H1 (cell line): ENCODE measurements around the gene MORN4. TPM values are rescaled to one million over a fixed set of nuclear protein-coding genes. Genes with fewer than 3 reads are reported as not detected.

Experiments used
- CTCF ChIA-PET: fragments of 300-600 bp; sonication (Branson Sonifier 250); formaldehyde crosslinking; loops from one replicate; lab custom pipeline; 2021; ENCODE audit not compliant: partially characterized antibody; lab: Charles Lee
- POLR2A ChIA-PET: fragments of 300-600 bp; sonication (Branson Sonifier 250); formaldehyde crosslinking; loops from one replicate; lab custom pipeline; 2021; ENCODE audit warnings: inconsistent platforms; ENCODE audit not compliant: partially characterized antibody; lab: Charles Lee
- DNase-seq, 2 experiments: peaks; one replicate each; pipeline versions ENCODE4 v3.0.0 to v3.0.0-alpha.2; 2010 to 2022; ENCODE audit warnings: low spot score in 2 of 2, low read depth in 1 of 2, mixed read lengths in 1 of 2
- FAIRE-seq: peaks from 2 replicates; lab custom pipeline; 2011; peaks lifted over from hg19 to GRCh38; lab: Jason Lieb, UNC
- H2AFZ ChIP-seq: 2 replicates; pipeline ENCODE4 v1.8.1; 2012; ENCODE audit warnings: low read length, inconsistent platforms
- H2AK5ac ChIP-seq: 2 replicates; pipeline ENCODE4 v1.6.1; 2013; ENCODE audit warnings: low read depth, low read length
- H2BK120ac ChIP-seq: replicated peaks from 2 replicates; pipeline ENCODE3; 2013; ENCODE audit warnings: low read depth, low read length, inconsistent platforms
- H2BK12ac ChIP-seq: 2 replicates; pipeline ENCODE4 v1.6.1; 2013; ENCODE audit warnings: low read depth, low read length
- H2BK15ac ChIP-seq: 2 replicates; pipeline ENCODE4 v1.6.1; 2013; ENCODE audit warnings: low read length
- H2BK20ac ChIP-seq: 2 replicates; pipeline ENCODE4 v1.6.1; 2013; ENCODE audit warnings: low read length
- H2BK5ac ChIP-seq: 2 replicates; pipeline ENCODE4 v1.6.1; 2013; ENCODE audit warnings: low read depth, low read length
- H3K14ac ChIP-seq: 2 replicates; pipeline ENCODE4 v1.6.1; 2013; ENCODE audit warnings: inconsistent platforms; ENCODE audit not compliant: insufficient read length
- H3K18ac ChIP-seq: 2 replicates; pipeline ENCODE4 v1.6.1; 2013; ENCODE audit warnings: low read length; ENCODE audit errors: extremely low read depth
- H3K23ac ChIP-seq: 2 replicates; pipeline ENCODE4 v1.6.1; 2013; ENCODE audit warnings: inconsistent platforms; ENCODE audit not compliant: insufficient read length
- H3K23me2 ChIP-seq: 2 replicates; pipeline ENCODE4 v1.6.1; 2013; ENCODE audit warnings: low read depth, low read length
- H3K27ac ChIP-seq: 2 replicates; pipeline ENCODE4 v1.6.1; 2011; ENCODE audit warnings: low read depth, low read length, inconsistent platforms
- H3K27me3 ChIP-seq, 4 experiments: replicated peaks in 1 of 4; 1 replicate in 1 of 4; 2 replicates in 3 of 4; pipeline versions ENCODE4 v1.6.1 to v1.8.1; 2011 to 2013; ENCODE audit warnings: low read length in 3 of 4, mild to moderate bottlenecking in 3 of 4, inconsistent platforms in 2 of 4, mixed read lengths in 2 of 4, moderate library complexity in 1 of 4; ENCODE audit not compliant: control insufficient read depth in 3 of 4, insufficient read depth in 3 of 4; ENCODE audit errors: extremely low read depth in 1 of 4
- H3K36me3 ChIP-seq, 4 experiments: 2 replicates each; pipeline versions ENCODE4 v1.6.1 to v1.8.1; 2011 to 2013; ENCODE audit warnings: mild to moderate bottlenecking in 4 of 4, low read length in 3 of 4, moderate library complexity in 2 of 4, control low read depth in 1 of 4, inconsistent platforms in 1 of 4; ENCODE audit not compliant: insufficient read depth in 4 of 4, control insufficient read depth in 2 of 4
- H3K4ac ChIP-seq: replicated peaks from 2 replicates; pipeline ENCODE3; 2013; ENCODE audit warnings: low read length, low read depth, mixed read lengths, inconsistent platforms; ENCODE audit not compliant: insufficient read length
- H3K4me1 ChIP-seq, 4 experiments: replicated peaks in 1 of 4; 1 replicate in 1 of 4; 2 replicates in 3 of 4; pipeline versions ENCODE4 v1.6.1 to v1.8.1; 2011 to 2013; ENCODE audit warnings: low read length in 3 of 4, inconsistent platforms in 2 of 4, mixed read lengths in 1 of 4; ENCODE audit not compliant: insufficient read depth in 4 of 4, control insufficient read depth in 3 of 4
- H3K4me2 ChIP-seq, 2 experiments: 2 replicates each; pipeline versions ENCODE4 v1.6.1 to v1.8.1; 2011 to 2013; ENCODE audit warnings: low read depth in 2 of 2, low read length in 2 of 2, control low read depth in 1 of 2, inconsistent platforms in 1 of 2, mild to moderate bottlenecking in 1 of 2; ENCODE audit not compliant: insufficient read depth in 1 of 2
- H3K4me3 ChIP-seq, 4 experiments: fragments of 200-600, 300-600 bp in 1 of 4; sonication (generic), shearing (Covaris generic), sonication (Bioruptor Twin) in 1 of 4; 2 replicates each; pipeline versions ENCODE4 v1.5.1 to v1.8.1; 2011 to 2016; ENCODE audit warnings: low read length in 4 of 4, low read depth in 3 of 4, control low read depth in 2 of 4, inconsistent platforms in 2 of 4, mild to moderate bottlenecking in 2 of 4, mixed read lengths in 1 of 4, moderate library complexity in 1 of 4; ENCODE audit not compliant: insufficient read depth in 2 of 4; ENCODE audit errors: extremely low read depth in 1 of 4
- H3K56ac ChIP-seq: replicated peaks from 2 replicates; pipeline ENCODE3; 2013; ENCODE audit warnings: low read depth, mild to moderate bottlenecking, mixed read lengths, low read length, inconsistent platforms; ENCODE audit not compliant: insufficient read length
- H3K79me1 ChIP-seq: 2 replicates; pipeline ENCODE4 v1.6.1; 2013; ENCODE audit warnings: low read depth, low read length, control low read depth
- H3K79me2 ChIP-seq, 2 experiments: 2 replicates each; pipeline versions ENCODE4 v1.6.1 to v1.8.1; 2012 to 2013; ENCODE audit warnings: low read length in 2 of 2, mild to moderate bottlenecking in 2 of 2, inconsistent platforms in 1 of 2; ENCODE audit not compliant: insufficient read depth in 2 of 2, control insufficient read depth in 1 of 2
- H3K9ac ChIP-seq, 4 experiments: replicated peaks in 1 of 4; 1 replicate in 1 of 4; 2 replicates in 3 of 4; pipeline versions ENCODE4 v1.6.1 to v1.8.1; 2011 to 2013; ENCODE audit warnings: low read depth in 3 of 4, low read length in 3 of 4, control low read depth in 2 of 4, mild to moderate bottlenecking in 2 of 4, moderate library complexity in 2 of 4, inconsistent platforms in 1 of 4; ENCODE audit errors: extremely low read depth in 1 of 4
- H3K9me3 ChIP-seq, 2 experiments: 2 replicates each; pipeline versions ENCODE4 v1.6.1 to v1.8.1; 2012 to 2013; ENCODE audit warnings: mild to moderate bottlenecking in 2 of 2, moderate library complexity in 2 of 2, control low read depth in 1 of 2, inconsistent platforms in 1 of 2, low read depth in 1 of 2, low read length in 1 of 2, mixed read lengths in 1 of 2; ENCODE audit not compliant: insufficient read depth in 2 of 2
- H4K20me1 ChIP-seq, 2 experiments: replicated peaks in 1 of 2; 2 replicates each; pipeline versions ENCODE3 to v1.8.1; 2011 to 2013; ENCODE audit warnings: inconsistent platforms in 2 of 2, low read length in 2 of 2, mild to moderate bottlenecking in 1 of 2; ENCODE audit not compliant: insufficient read depth in 2 of 2, control insufficient read depth in 1 of 2
- H4K5ac ChIP-seq: 2 replicates; pipeline ENCODE4 v1.6.1; 2013; ENCODE audit warnings: low read length, low read depth, mixed read lengths, inconsistent platforms; ENCODE audit not compliant: insufficient read length
- H4K8ac ChIP-seq: 2 replicates; pipeline ENCODE4 v1.8.0; 2013; ENCODE audit warnings: mild to moderate bottlenecking, moderate library complexity, low read length, inconsistent platforms; ENCODE audit not compliant: insufficient read depth; ENCODE audit errors: extremely low read depth
- H4K91ac ChIP-seq: replicated peaks from 2 replicates; pipeline ENCODE3; 2013; ENCODE audit warnings: low read length, mixed read lengths, inconsistent platforms; ENCODE audit not compliant: insufficient read length
- ASH2L ChIP-seq: fragments of 200-600, 300-600 bp; sonication (generic); IDR thresholded peaks from one replicate; pipeline ENCODE4 v1.7.1; 2017; ENCODE audit warnings: low read length
- EGR1 ChIP-seq: IDR thresholded peaks from 2 replicates; pipeline ENCODE4 v1.6.1; 2011; ENCODE audit warnings: low read depth, low read length, borderline replicate concordance
- RAD21 ChIP-seq, 2 experiments: IDR thresholded peaks in 1 of 2; conservative IDR thresholded peaks in 1 of 2; 2 replicates each; pipeline ENCODE4 v1.6.1; 2011; ENCODE audit warnings: low read depth in 2 of 2, low read length in 2 of 2, improper control_type of control experiment in 1 of 2, inconsistent platforms in 1 of 2, mild to moderate bottlenecking in 1 of 2, moderate library complexity in 1 of 2
- RBBP5 ChIP-seq: IDR thresholded peaks from 2 replicates; pipeline ENCODE4 v1.7.1; 2012; ENCODE audit warnings: low read depth, mild to moderate bottlenecking, inconsistent platforms, low read length, moderate library complexity, borderline replicate concordance
- YY1 ChIP-seq: IDR thresholded peaks from 2 replicates; pipeline ENCODE4 v1.6.1; 2011; ENCODE audit warnings: low read depth, mild to moderate bottlenecking, low read length
- WGBS, 2 experiments: shearing (Covaris generic) in 1 of 2; methylation state at CpG; one replicate each; pipeline versions ENCODE4 v1.1.6 to v1.1.7; 2013 to 2015; ENCODE audit warnings: low lambda C conversion rate in 2 of 2, mixed read lengths in 2 of 2, inconsistent platforms in 1 of 2, low coverage in 1 of 2, missing lambda C conversion rate in 1 of 2; ENCODE audit not compliant: insufficient replicate concordance in 2 of 2, insufficient coverage in 1 of 2, insufficient read length in 1 of 2; ENCODE audit errors: extremely low coverage in 1 of 2, missing lambda C conversion rate in 1 of 2; 5-methylcytosine and 5-hydroxymethylcytosine counted together
- polyA plus RNA-seq, 7 experiments: library from polyadenylated mRNA; depleted of rRNA in 3 of 7; stranded (reverse) in 5 of 7; unstranded in 2 of 7; fragments of >200 nt in 5 of 7; fragments of 200-250 nt in 2 of 7; gene quantifications; 1 replicate in 5 of 7; 2 replicates in 1 of 7; 4 replicates in 1 of 7; pipeline versions ENCODE4 v1.2.1 to v1.2.3, GENCODE V29; 2011 to 2013; ENCODE audit warnings: missing spikeins in 2 of 7, mixed read lengths in 2 of 7
- total RNA-seq: library from RNA; stranded (reverse); fragmentation: NEBNext Ultra II Directional; extraction: Animal tissue kit (Norgen Biotek cat#: 25700); gene quantifications from 2 replicates; pipeline ENCODE4 v1.2.1, GENCODE V29; 2021

Gene MORN4
- total and polyA plus RNA-seq, 2 of the 8 experiments (the other 6 are each of a cell fraction or from before 2014, with no cell fraction given): 13.6 to 22.0 TPM

DNA sequence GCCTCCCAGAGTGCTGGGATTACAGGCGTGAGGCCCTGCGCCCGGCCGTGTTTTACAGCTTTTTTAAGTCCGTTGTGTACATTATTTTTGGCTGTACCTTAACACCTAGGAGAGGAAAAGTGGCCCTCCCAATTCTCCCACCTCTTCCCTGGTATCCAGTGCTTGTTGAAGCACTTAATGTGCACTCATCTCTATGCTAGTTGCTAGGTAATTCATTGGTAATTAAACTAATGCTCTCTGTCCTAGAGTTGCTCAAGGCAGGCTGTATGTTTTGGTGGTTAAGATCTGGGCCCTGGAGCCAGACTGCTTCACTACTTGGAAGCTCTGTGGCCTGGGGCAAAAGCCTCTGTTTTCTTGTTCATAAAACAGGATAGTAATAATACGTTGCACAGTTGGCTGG is 34.2 kb upstream of the MORN4 start:
- no peaks in the 10 kb centered on the region for H3K79me2 ChIP-seq
- no peak overlapping the region for H3K4me2 ChIP-seq
- H3K4me1 ChIP-seq: no peaks in the 10 kb centered on the region
- H3K4ac ChIP-seq: no peak overlapping the region
- H3K36me3 ChIP-seq: peaks cover 8 to 44% (median 23%) of the 10 kb centered on the region in 4 experiments; a peak in 7 of 8 replicates
- H4K20me1 ChIP-seq: peaks cover 0 to 3% of the 10 kb centered on the region in 2 experiments
- no peak overlapping the region for H2BK15ac ChIP-seq
- no peaks in the 10 kb centered on the region for H3K79me1 ChIP-seq
- H2BK20ac ChIP-seq: no peak overlapping the region
- H3K56ac ChIP-seq: no peak overlapping the region
- POLR2A ChIA-PET: interaction anchor here (0.7 to 1.1 kb wide), 2 partner anchors 10 to 28 kb away, joined by 3 to 4 read pairs; no protein-coding TSS in a partner anchor
- no peak overlapping the region for H3K23ac ChIP-seq
- FAIRE-seq: no peak
- no peak overlapping the region for H3K9ac ChIP-seq
- H2AFZ ChIP-seq: no peak overlapping the region
- H2AK5ac ChIP-seq: no peak overlapping the region
- H2BK5ac ChIP-seq: no peak overlapping the region
- H2BK12ac ChIP-seq: no peak overlapping the region
- CTCF ChIA-PET: interaction anchor here (2.2 to 2.6 kb wide), 2 partner anchors 9 to 19 kb away, joined by 6 to 11 read pairs; partner anchors contain the start of gene AVPI1
- H3K27ac ChIP-seq: no peak overlapping the region
- 94% methylated on average over 6 of the region's 6 CpGs; no CpG with 5 or more reads in 1 of the 2 experiments for WGBS, 2 experiments
- no peaks in the 10 kb centered on the region for H3K27me3 ChIP-seq
- no peaks in the 10 kb centered on the region for H3K9me3 ChIP-seq
- no peak overlapping the region for H4K8ac ChIP-seq
- H3K14ac ChIP-seq: no peak overlapping the region
- DNase-seq: no peak
- no peak overlapping the region for H3K4me3 ChIP-seq
- no peak overlapping the region for H2BK120ac ChIP-seq
- H4K91ac ChIP-seq: no peak overlapping the region
- H3K23me2 ChIP-seq: no peaks in the 10 kb centered on the region
- H4K5ac ChIP-seq: no peak overlapping the region
- no peak for TF ChIP-seq RBBP5
- no peak for TF ChIP-seq EGR1
- TF ChIP-seq RAD21 (IDR thresholded peaks at IDR 0.05 in 1 of 2, conservative IDR thresholded peaks at IDR 0.05 in 1 of 2; ENCODE audit: low read depth in 2 of 2, low read length in 2 of 2): no peak
- TF ChIP-seq ASH2L: no peak
- no peak for TF ChIP-seq YY1
- no peak overlapping the region for H3K18ac ChIP-seq
